SW 1271 (cell line): ENCODE measurements around the gene ANKRD16.
"Not testable (repeated sequence)": the region's sequence is repeated elsewhere in the genome, so short reads cannot be mapped to it uniquely, and the experiment has no call there.

Source experiments
- DNase-seq, 2 experiments: peaks; one replicate each; lab custom pipeline; 2025; lab: John Stamatoyannopoulos, UW

Gene ANKRD16

DNA sequence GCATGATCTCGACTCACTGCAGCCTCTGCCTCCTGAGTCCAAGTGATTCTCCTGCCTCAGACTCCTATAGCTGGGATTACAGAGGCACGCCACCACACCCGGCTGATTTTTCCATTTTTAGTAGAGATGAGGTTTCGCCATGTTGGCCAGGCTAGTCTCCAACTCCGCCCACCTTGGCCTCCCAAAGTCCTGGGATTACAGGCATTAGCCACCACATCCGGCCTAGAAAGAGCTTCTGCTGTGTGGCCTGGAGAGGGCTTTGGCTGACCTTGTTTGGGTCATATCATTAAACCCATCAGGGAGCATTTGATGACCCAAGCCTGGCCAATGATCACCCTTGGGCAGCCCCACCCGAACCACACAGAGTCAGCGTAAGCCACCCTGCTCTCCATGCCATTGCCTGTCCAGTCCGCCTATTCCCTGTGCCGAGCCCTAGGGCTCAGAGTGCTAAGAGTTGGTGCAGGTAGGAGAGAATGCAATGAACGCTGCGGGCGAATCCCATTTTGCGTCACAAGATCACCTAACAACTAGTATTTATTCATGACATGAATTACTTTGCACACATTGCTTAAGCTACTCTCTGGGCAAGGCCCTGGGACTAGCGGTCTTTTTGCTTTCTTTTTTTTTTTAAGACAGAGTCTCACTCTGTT, 54.1 kb downstream of the ANKRD16 start:
- no peak for DNase-seq

DNA sequence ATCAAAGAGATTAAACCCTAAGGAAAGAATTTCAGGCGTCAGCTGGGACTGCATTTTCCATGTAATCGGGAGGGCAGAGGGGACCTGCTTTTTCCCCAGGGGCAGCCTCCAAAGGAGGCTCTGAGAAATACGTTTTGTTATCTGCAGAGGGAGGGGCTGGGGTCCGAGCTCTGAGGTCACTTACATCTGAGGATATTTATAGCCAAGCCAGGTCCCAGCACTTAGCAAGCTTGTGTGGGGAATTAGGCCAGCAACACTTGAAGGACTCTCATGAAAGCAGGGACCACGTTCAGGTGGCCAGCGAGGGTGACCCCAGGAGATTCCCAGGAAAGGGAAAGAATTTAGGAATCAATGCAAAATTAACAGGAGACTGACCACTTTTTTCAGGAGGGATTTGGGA, 55.9 kb downstream of the ANKRD16 start:
- DNase-seq, result no peak

DNA sequence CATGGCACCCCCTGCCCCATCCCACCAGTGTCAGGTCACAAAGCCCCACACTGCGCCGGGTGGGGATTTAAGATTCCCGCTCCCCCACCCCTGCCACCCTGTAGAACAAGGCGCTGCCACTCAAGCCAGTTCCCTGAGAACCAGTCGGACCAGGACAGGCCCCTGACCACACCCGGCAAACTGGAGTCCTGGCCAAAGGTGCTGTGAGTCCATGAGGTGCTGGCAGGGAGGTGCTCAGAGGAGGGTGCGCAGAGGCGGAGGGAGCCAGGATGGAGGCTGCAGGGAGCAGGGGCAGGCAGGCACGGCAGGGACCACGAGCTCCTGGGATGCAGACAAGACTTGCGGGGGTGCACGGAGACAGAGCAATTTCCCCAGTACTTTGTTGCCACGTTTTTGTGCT, 56.7 kb downstream of the ANKRD16 start:
- DNase-seq, result no peak

DNA sequence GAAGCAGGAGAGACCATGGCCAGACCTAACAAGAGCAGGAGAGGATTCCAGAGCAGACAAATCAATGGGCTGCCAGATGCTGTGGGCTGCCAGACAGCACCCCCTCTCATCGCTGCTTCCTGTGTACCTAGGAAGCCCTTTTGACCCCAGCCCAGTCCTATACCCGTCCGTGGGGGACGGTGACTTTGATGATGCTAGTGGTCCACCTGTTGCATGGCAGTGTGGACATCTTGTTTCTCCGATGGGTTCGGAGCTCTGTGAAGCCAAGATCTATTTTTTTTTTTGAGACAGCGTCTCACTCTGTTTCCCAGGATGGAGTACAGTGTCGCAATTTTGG, 58.3 kb downstream of the ANKRD16 start:
- DNase-seq, result no peak

DNA sequence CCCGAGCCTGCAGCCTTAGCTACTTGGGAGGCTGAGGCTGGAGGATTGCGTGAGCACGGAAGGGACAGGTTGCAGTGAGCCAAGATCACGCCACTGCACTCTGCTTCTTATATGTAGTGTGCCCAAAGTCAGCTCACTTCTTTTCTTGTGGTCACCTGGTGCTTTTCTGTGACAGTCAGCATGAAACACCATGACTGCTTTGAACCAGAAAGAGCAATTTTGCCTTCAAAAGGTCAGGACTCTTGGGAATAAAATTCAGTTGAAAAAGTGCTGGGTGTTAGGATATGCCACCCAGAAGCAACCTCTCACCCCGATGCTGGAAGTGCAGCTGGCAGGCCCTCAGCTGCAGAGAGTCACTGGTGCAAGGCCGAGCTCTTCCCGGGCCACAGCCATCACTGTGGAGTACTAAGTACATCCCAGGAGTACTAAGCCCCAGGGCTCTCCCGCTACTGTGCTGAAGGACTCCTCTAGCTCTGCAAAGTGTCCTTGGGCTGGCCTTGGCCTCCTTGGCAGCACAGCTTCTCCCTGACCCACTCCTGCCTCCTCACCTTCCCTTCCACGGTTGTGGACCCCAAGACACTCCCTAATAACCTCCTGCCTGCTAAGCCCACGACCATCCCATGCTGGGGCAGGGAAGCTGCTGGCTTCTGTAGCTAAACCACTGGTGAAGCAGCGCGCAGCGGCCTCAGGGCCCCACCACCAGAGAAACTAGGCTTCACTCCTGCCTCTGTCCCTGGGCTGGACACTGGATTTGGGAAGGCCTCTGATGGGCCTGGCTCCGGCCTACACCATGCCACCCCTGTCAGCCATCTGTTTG, 58.9 kb downstream of the ANKRD16 start:
- DNase-seq, result no peak

DNA sequence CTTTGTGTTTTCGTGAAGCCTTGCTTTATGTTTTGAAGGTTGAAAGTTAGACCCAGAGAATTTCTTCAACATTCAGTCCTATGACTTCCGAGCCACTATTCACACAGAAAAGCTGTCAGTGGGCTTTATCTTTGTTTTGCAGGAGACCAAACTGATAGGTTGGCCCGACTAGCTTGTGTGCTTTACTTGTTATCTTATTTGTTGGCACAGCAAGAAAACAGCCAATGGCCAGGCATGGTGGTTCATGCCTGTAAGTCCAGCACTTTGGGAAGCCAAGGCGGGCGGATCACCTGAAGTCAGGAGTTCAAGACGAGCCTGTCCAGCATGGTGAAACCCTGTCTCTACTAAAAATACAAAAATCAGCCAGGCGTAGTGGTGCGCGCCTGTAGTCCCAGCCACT, 60.4 kb downstream of the ANKRD16 start:
- DNase-seq, result no peak

DNA sequence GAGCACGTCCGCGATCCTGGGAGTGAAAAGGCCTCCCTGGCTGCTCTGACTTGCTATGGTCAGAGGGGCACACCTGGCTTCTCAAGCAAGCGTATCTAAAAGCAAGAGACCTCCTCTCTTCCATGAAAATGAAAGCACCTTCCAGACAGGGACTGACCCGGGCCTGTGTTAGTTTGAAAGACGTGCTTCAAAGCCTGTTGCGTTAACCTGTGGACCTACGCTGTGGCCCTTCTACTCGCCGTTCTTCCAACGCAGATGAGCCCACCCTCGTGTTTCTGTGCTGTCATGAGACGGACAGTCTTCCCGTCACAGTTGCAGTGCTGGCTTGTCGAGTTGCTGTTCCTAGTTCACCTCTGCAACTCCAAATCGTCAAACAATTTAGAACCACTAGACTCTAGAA, 61.0 kb downstream of the ANKRD16 start:
- DNase-seq, result no peak

DNA sequence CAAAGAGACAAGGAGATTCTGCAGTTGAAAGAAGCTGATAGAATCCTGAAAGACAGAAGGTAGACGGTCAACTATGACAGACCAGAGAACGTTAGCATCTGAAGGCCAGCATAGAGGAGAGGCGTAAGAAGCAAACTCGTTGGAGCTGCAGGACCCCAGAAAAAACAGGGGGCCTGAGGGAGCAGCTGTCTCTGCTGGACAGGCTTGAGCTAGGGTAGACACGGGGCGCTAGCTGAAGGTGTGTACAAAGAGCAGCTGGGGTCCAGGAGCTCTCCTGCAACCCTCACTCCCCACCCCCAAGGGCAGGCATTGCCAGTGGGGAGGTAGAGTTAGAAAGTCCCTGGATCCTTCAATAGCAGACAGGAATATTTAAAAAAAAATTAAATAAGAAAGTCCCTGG, 61.9 kb downstream of the ANKRD16 start:
- no peak for DNase-seq

DNA sequence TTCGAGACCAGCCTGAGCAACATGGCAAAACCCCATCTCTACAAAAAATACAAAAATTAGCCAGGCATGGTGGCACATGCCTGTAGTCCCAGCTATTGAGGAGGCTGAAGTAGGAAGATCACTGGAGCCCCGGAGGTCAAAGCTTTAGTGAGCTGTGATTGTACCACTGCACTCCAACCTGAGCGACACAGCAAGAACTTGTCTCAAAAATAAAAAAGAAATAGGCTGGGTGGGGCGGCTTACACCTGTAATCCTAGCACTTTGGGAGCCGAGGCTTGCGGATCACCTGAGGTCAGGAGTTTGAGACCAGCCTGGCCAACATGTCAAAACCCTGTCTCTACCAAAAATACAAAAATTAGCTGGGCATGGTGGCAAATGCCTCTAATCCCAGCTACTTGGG, 63.2 kb downstream of the ANKRD16 start:
- DNase-seq, result not testable (repeated sequence)

DNA sequence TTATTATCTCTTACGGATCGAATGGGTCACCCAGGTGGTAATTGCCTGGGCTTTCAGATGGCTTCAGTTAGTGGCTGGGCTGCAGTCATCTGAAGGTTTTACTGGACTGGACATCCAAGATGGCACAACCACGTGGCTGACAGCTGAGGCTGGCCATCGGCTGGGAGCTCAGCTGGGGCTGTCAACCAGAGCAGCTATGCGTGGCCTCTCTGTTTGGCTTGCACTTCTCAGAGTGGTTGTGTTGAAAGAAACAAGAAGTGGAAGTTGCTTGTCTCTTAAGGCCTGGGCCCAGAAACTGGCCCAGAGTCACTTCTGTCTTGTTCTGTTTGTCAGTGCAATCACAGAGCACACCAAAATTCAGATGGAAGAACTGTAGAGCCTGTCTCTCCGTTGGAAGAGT, 70.8 kb downstream of the ANKRD16 start:
- DNase-seq, result no peak

DNA sequence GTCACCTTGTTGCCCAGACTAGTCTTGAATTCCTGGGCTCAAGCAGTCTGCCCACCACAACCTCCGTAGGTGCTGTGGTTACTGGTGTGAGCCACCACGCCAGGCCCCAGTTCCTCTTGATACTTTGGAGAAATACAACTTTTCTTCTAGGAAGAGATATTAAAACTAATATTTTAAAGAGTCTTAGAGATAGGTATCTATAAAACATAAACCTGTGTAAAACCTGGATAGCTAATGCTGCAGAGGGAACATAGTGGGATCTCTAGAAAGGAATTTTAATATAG, 71.7 kb downstream of the ANKRD16 start:
- DNase-seq, result no peak

DNA sequence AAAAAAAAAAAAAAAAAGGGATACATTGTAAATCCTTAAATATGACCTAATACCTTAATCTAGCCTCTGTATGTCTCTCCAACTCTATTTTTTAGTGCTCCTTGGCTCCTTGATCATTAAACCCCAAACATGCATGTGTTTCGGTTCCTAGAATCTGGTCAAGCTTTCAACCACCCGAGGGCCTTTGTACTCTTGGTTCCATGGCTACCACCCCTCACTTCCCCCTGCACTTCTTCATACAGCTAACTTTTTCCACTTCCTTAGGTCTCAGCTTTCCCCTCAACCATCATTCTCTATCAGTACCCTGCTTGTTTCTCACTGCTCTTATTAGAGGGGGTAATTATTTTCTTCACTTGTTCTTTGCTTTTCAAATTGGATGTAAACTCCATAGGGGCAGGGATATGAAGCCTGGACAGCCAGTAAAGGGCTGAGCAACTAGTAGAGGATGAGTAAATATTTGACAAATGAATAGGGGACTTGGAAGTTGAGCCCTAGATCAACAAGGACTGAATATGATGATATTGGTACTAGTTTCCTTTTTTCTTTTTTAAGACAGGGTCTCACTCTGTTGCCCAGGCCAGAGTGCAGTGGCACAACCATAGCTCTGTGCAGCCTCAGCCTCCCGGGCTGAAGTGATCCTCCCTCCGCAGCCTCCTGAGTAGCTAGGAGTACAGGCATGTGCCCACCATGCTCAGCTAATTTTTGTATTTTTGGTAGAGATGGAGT, 72.2 kb downstream of the ANKRD16 start:
- no peak for DNase-seq

DNA sequence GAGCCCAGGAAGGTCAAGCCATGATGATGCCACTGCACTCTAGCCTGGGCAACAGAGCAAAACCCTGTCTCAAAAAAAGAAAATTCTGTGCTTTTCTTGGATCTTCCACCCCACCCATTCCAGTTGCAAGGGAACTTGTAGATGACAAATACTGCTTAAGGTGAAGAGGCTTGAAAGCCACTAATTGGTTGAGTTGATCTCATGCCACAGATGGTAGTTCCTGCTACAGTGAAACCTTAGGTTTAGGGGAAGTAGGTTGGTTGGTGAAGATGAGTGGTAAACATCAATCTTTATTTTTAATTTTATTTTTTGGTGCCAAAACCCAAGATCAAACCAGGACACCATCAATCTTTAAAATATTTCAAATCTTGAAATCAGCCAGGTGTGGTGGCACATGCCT, 73.5 kb downstream of the ANKRD16 start:
- DNase-seq, result no peak

DNA sequence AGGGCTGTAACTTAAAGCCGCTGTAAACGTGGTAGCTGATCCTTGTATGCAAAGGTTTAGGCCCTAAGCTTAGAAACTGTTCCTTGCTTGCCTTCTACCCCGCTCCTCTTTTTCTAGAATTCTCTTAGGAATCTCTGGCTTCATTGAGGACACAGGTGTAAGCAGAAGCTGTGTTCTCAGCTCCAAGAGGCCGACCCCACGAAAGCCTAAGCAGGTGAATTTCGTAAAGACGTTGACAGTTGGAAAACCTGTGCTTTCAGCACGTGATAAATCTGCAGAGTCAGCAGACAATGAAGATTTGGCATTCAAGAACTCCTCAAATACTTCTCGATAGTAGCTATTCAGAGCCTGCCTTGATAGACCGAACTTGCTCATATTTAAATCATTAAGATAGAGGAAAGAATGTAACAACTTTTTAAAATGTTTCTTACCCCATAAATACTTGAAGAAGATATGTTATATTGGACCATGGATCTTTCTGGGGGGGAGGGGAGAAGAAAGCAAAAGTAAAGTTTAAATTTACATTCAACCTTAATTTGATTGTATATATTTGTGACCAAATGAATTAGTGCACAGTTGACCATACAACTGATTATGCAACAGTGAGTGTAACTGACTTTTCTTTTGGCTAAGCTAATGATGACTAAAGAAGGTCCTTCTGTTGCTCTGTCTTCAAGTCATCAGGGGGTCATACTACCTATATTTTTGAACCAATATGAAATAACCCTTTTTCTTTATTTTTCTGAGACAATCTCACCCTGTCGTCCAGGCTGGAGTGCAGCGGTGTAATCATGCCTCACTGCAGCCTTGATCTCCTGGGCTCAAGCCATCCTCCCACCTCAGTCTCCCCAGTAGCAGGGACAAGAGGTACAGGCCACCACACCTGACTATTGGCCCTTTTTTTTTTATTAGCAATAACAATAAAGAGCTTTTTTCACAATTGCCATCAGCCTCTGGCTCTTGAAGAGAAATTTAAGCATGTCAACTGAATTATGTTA, 75.3 kb downstream of the ANKRD16 start:
- peak in 1 of 2 experiments; percentile 52 for DNase-seq

DNA sequence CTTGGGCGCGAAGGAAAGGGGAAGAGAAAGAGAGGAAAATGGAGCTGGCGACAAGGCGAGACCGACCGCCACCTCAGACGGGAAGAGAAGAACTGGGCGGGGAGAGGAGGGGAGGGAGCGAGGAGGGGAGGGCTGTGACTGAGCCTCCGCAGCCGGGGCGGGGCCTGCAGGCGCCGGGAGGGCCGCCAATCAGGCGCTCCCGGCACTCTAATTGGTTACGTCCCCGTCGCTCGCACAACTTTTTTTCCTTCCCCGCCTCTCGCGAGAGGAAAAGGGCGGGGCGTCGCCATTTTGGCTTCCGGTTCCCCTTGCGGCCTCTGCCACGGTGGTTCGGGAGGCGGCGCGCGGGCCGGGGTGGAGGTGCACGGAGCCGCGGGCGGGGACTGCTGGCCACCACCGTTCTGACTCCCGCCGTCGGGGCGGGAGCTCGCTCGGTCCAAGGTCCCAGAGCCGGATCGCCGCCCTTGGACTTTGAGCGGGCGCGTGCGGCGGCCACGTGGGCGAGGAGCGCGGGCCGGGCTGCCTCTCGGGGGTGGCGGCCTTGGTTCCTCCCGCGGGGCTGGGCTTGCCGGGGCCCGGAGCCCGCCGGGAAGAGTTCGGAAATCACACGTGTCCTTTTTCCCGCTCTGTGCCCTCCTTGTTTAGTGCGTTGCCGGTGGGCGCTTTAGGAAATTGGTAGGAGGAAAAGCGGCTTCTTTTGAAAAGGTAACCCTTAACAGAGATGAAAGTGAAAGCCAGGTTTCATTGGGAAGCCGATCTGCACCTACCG, 76.2 kb downstream of the ANKRD16 start, which contains the start of gene GDI2:
GDI2 (minus strand) TSS at position 94 of the 769 bp plus-strand sequence. CDS start 176 bp downstream, outside the sequence.
- DNase-seq, result peak; percentile 50 to 90

DNA sequence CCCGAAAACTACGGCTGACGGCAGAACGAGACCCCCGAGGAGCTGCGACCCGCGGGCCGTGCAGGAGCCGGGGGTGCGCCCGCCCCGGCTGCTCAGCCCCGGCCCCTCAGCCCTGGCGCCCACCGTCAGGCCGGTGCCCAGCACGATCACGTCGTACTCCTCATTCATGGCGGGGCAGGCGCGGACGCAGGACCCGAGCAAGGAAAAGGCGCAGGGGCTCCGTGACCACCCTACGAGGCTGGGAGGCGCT, 76.7 kb downstream of the ANKRD16 start:
- DNase-seq, result no peak

DNA sequence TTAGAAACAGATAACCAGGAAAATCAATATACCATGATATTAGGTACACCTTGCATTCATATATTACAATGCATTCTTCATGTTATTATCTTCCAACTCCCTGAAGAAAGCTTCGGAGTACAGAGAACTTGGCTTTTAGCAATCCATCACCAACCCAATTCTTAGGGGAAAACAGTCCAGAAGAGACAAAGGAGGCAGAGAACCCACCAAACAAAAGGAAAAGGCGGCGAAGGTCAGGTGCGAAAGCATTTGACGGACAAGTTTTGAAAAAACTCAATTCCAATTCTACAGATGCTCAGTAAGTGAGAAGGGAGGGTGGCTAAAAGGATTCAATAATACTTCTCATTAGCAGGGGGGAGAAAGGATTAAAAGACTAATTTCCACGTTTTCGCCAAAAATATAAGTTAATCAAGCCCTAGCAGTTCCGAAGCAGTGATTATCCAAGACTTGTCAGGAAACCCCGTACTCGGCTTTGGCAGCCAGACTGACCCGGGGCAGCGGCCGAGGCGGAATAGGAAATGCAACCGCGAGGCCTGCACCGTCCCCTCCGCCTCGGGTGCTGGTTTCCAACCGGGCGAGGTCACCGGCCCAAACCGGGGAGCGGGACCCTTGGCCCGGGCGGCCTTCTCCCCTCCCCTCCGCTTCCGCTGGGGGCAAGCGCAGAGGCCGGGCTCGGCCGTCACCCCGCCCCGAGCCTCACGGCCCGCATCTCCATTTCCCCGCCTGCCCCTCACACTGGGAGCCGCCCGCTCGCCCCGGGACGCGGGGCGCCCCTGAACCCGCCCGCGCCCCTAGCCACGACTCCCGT, 77.2 kb downstream of the ANKRD16 start:
- DNase-seq, result peak in 1 of 2 experiments; percentile 8
